ENCODE measurements around the gene TUBGCP6.

GRCh38 chr22:50183141-50183971, 61.5 kb downstream of the TUBGCP6 start:
- TF ChIP-seq CTCF (IDR thresholded peaks at IDR 0.05) (no peak), EZH2 (IDR thresholded peaks at IDR 0.05; ENCODE audit: borderline replicate concordance, insufficient read depth, low read depth, low read length, poor library complexity, severe bottlenecking) (no peak)

All from B cell (primary cell).